Activated naive CD4-positive, alpha-beta T cell treated with anti-CD3 and anti-CD28 coated beads for 36 hours (primary cell): ENCODE results near the gene SLC9A3. TPM values are rescaled to one million over a fixed set of nuclear protein-coding genes. Genes with fewer than 3 reads are reported as not detected.

ENCODE experiments used
- CTCF ChIA-PET: fragments of 350-600 bp; sonication (Branson Sonifier 250); formaldehyde crosslinking; loops from one replicate; lab custom pipeline; 2021; ENCODE audit warnings: antibody characterized with exemption; lab: Charles Lee
- DNase-seq: peaks from one replicate; pipeline ENCODE4 v3.0.0-alpha.2; 2020
- H3K27ac Mint-ChIP-seq: one replicate; pipeline ENCODE4 v1.8.0; 2021; ENCODE audit warnings: mild to moderate bottlenecking, mixed read lengths
- H3K27me3 Mint-ChIP-seq: one replicate; pipeline ENCODE4 v1.8.0; 2021; ENCODE audit warnings: low read depth, mixed read lengths
- H3K36me3 Mint-ChIP-seq: one replicate; pipeline ENCODE4 v1.8.0; 2021; ENCODE audit warnings: low read depth, mixed read lengths
- H3K4me1 Mint-ChIP-seq: one replicate; pipeline ENCODE4 v1.8.0; 2021; ENCODE audit warnings: low read depth, mixed read lengths
- H3K4me3 Mint-ChIP-seq: one replicate; pipeline ENCODE4 v1.8.0; 2021; ENCODE audit warnings: mild to moderate bottlenecking, moderate library complexity, mixed read lengths
- H3K9me3 Mint-ChIP-seq: one replicate; pipeline ENCODE4 v1.8.0; 2021; ENCODE audit warnings: mixed read lengths
- intact Hi-C: fragments of 100-400 bp; cut with micrococcal nuclease; formaldehyde crosslinking; loops from one replicate; pipeline ENCODE4 v1.15.1; 2023
- total RNA-seq, 2 experiments: library from RNA; stranded (reverse); gene quantifications; one replicate each; pipeline ENCODE4 v1.2.3, GENCODE V29; 2021

The SLC9A3 gene
- total RNA-seq, result 1 to 10 TPM; 1.6 to 2.3 TPM

DNA sequence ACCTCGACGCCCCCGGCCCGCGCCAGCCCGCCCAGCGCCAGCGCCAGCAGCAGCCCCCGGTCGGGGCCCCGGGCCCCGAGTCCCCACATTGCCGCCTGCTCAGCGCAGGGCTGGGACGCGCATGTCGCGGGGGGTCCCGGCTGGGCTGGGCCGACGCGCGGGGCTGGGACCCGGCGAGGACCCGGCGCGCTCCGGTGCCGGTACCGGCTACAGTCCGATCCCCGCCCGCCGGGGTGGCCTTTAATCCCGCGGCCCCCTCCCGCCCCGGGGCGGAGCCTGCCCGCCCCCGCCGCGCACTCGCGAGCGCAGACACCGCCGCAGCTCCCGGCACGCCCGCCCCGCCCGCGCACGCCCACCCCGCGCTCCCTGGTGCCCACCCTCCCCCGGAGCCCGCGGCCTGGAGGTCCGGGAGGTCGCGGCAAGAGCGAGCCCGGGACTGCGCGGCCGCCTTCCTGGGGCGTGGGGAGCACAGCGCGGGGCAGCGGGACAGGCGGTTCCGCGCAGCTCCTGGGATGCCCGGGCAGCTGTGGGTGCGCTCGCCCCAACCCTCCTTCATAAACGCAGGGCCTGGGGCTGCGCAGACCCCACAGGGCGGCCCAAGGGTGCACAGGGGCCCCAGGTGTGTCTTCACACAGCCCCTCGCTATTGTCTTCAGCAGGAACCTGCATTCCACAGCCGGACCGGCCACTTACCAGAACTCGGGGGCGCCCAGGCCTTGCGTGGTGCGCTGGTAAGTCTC is at the start of gene SLC9A3:
TSS of gene SLC9A3 (minus strand) at position 216 of the 739 bp plus-strand sequence.
- H3K27me3 Mint-ChIP-seq, result peaks cover 53% of the 10 kb centered on the region

DNA sequence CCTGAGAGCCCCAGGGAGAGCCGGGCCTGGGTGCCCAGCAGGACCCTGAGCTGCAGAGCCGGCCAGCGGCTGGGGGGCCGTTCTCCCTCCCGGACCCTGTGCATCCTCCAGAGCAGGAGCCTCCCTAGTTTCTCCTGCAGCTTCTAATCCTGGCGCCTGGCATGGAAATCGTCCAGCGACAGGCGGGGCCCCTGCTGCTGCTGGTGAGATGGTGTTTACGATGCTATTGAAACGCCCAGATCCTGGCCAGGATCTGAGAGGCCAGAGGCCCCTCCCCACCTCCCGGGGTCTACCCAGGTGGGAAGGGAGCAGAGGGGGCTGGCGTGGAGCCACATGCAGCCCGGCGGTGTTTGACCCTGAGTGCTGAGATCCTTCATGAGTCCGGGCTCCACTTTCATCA is 49.7 kb upstream of the SLC9A3 start:
- Mint-ChIP-seq H3K4me3 (no peak overlapping the region), H3K27me3 (peaks cover 21% of the 10 kb centered on the region), H3K36me3 (no peaks in the 10 kb centered on the region), H3K9me3 (peaks cover 13% of the 10 kb centered on the region), H3K27ac (no peak overlapping the region), H3K4me1 (no peaks in the 10 kb centered on the region)
- intact Hi-C loops, result no loop called here
- CTCF ChIA-PET, result no interaction called here
- no peak for DNase-seq

More for the DNA sequence above, at the start of gene SLC9A3:
- Mint-ChIP-seq H3K4me1 (peaks cover 32% of the 10 kb centered on the region), H3K27ac (no peak within 1 kb of the TSS), H3K9me3 (no peaks in the 10 kb centered on the region), H3K36me3 (no peaks in the 10 kb centered on the region), H3K4me3 (no peak within 1 kb of the TSS)
- CTCF ChIA-PET, result no interaction called here
- no peak for DNase-seq
- intact Hi-C loops, result no loop called here

DNA sequence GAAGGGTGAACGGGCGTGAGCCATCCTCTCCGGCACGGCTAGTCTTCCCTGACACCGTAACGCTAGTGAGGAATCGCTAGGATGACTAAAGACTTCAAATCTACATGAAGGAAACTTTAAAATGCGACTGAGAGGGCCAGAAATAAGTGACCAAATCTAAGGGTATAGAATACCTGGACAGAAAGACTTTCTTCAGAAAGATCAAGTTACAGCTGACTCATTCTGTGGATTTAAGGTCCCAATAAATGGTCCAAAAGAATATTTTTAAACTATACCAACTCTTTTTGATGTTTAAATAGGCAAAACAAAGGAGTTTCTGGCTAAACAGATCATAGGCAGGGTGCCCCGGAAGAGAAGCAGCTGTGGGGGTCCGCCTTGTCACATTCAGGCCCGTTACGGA is 49.0 kb upstream of the SLC9A3 start:
- Mint-ChIP-seq H3K27me3 (peaks cover 19% of the 10 kb centered on the region), H3K9me3 (peaks cover 13% of the 10 kb centered on the region), H3K4me1 (no peaks in the 10 kb centered on the region), H3K36me3 (no peaks in the 10 kb centered on the region), H3K4me3 (no peak overlapping the region), H3K27ac (no peak overlapping the region)
- CTCF ChIA-PET, result no interaction called here
- no peak for DNase-seq
- intact Hi-C loops, result no loop called here

DNA sequence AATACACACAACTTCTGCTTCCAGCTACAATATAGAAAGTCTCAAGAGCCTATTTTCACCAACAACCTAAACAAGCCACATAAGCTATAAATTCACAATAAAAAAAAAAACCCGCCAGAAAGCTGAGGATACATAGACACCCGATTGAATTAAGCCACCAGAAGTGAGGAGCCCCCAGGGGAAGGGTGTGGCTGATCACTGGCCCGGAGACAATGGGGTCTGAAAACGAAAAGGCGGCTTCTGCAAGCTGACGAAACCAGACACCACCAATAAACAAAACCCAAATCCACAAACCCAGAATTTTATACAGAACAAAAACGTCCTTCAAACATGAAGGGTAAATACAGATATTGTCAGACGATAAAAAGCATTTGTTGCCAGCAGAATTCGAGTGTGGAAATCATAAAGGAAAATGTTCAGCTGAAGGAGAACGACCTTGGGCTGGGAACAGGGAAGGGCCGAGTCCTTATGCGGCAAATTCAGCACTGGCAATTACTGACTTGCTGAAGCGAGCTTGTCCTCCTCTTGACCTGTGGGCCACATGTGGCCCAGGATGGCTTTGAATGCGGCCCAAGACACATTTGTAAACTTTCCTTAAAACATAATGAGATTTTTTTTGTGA is 48.3 kb upstream of the SLC9A3 start:
- H3K9me3 Mint-ChIP-seq, result peaks cover 10% of the 10 kb centered on the region
- no peak overlapping the region for H3K4me3 Mint-ChIP-seq
- no peak overlapping the region for H3K27ac Mint-ChIP-seq
- H3K36me3 Mint-ChIP-seq, result no peaks in the 10 kb centered on the region
- no peaks in the 10 kb centered on the region for H3K4me1 Mint-ChIP-seq
- DNase-seq, result no peak
- peaks cover 23% of the 10 kb centered on the region for H3K27me3 Mint-ChIP-seq
- CTCF ChIA-PET, result no interaction called here
- intact Hi-C loops, result no loop called here

DNA sequence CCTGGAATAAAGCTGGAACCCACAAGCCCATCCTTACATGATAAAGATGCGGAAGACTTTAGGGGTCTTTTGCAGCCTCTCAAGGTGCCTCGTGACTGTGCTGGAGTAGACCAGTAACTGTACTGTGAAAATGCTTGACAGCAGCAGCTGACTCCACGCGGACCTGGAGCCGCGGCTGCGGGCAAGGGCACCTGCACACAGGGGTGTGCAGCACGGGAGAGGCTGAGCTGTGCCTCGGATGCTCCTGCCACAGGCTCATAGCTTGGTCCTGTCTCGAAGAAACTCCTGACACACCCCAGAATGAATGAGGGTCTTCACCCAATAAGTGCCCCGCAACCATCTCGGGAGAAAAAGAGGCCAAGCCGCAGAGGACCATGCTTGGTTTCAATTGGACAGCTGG is 47.5 kb upstream of the SLC9A3 start:
- H3K27me3 Mint-ChIP-seq, result peaks cover 25% of the 10 kb centered on the region
- H3K4me1 Mint-ChIP-seq, result no peaks in the 10 kb centered on the region
- intact Hi-C loops, result no loop called here
- peaks cover 8% of the 10 kb centered on the region for H3K9me3 Mint-ChIP-seq
- no peak overlapping the region for H3K27ac Mint-ChIP-seq
- no peak overlapping the region for H3K4me3 Mint-ChIP-seq
- H3K36me3 Mint-ChIP-seq, result no peaks in the 10 kb centered on the region
- DNase-seq, result no peak
- CTCF ChIA-PET, result no interaction called here

DNA sequence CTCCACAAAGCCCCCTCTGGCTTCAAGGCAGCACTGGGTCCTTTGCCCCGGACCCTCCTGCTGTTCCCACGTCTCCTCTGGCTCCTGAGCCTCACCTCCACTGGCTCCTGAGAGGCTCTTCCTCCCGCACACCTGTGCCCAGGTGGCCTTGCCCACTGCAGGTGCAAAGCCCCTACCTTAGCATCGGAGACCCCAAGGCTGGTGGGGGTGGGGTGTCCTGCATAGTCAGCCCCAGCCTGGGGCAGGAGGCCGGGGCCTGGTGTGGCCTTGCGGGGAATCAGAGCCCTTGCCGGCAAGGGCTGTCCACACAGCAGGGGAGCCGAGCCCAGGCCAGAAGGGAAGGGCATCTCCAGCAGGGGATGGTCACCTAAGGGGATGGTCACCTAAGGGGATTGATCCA is 46.6 kb upstream of the SLC9A3 start:
- Mint-ChIP-seq H3K4me1 (no peaks in the 10 kb centered on the region), H3K27me3 (peaks cover 22% of the 10 kb centered on the region), H3K36me3 (no peaks in the 10 kb centered on the region), H3K27ac (no peak overlapping the region), H3K4me3 (no peak overlapping the region), H3K9me3 (peaks cover 4% of the 10 kb centered on the region)
- intact Hi-C loops, result no loop called here
- DNase-seq, result no peak
- CTCF ChIA-PET, result no interaction called here

DNA sequence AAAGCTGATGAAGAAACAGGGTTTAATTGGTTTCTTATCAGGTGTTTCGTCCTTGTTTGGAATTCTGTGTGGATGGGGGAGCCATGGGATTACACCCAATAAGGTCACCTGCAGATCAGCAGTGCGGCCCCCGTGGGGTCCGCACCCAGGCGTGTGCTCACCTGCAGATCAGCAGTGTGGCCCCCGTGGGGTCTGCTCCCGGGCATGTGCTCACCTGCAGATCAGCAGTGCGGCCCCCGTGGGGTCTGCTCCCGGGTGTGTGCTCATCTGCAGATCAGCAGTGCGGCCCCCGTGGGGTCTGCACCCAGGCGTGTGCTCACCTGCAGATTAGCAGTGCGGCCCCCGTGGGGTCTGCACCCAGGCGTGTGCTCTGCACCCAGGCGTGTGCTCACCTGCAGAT is 46.2 kb upstream of the SLC9A3 start:
- peaks cover 19% of the 10 kb centered on the region for H3K27me3 Mint-ChIP-seq
- no peak overlapping the region for H3K27ac Mint-ChIP-seq
- intact Hi-C loops, result no loop called here
- H3K9me3 Mint-ChIP-seq, result no peaks in the 10 kb centered on the region
- DNase-seq, result no peak
- H3K36me3 Mint-ChIP-seq, result no peaks in the 10 kb centered on the region
- H3K4me3 Mint-ChIP-seq, result no peak overlapping the region
- H3K4me1 Mint-ChIP-seq, result no peaks in the 10 kb centered on the region
- CTCF ChIA-PET, result no interaction called here

DNA sequence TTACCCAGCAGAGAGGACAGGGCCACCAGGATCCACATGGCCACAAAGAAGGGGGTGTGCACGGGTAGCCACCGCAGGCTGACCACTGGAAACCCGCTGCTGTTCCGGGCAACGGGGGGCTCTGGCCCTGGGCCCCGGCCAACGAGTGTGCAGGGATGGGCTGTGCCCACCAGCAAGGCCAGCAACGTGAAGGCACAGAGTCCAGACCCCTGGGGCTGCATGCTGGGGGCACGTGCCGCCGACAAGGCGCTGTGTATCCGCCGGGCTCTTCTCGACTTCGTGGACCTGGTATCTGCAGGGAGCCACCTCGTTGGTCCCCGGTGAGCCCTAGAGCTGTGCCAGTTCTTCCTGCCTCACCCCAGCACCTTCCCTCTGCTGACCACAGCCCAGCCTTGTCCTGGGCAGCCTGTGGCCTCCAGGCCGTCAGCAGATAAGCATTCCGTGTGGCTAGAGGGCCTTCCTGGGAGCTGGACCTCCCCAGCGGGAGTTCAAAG is 45.7 kb upstream of the SLC9A3 start:
- H3K9me3 Mint-ChIP-seq, result no peaks in the 10 kb centered on the region
- DNase-seq, result no peak
- H3K4me1 Mint-ChIP-seq, result no peaks in the 10 kb centered on the region
- no peak overlapping the region for H3K27ac Mint-ChIP-seq
- CTCF ChIA-PET, result no interaction called here
- intact Hi-C loops, result no loop called here
- H3K4me3 Mint-ChIP-seq, result no peak overlapping the region
- H3K36me3 Mint-ChIP-seq, result no peaks in the 10 kb centered on the region
- H3K27me3 Mint-ChIP-seq, result peaks cover 19% of the 10 kb centered on the region

DNA sequence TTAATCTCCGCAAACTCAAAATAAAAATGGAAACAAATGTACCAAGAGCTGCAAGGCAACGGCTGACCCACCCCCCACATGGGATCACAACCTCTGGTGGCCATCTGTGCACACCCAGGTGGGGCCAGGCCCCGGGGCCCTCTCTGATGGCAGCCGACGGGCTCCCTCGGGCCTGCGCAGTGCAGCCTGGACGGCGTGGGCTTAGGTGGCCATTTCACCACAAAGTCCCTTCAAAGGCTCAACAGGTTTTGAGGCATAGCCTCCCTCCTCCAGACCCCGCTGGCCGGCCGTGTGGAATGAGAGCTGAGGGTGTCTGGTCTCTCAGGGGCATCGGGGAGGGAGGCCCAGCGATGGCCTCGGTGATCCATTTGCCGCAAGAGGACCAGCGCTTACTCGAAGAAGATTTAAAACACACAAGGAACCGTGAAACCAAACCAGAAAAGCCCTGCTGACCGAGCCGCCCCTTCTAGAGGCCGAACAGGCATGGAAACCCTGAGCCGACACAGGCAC is 45.2 kb upstream of the SLC9A3 start:
- Mint-ChIP-seq H3K9me3 (no peaks in the 10 kb centered on the region), H3K4me3 (no peak overlapping the region), H3K36me3 (no peaks in the 10 kb centered on the region), H3K27me3 (peaks cover 16% of the 10 kb centered on the region), H3K27ac (no peak overlapping the region), H3K4me1 (no peaks in the 10 kb centered on the region)
- no peak for DNase-seq
- intact Hi-C loops, result no loop called here
- CTCF ChIA-PET, result no interaction called here

DNA sequence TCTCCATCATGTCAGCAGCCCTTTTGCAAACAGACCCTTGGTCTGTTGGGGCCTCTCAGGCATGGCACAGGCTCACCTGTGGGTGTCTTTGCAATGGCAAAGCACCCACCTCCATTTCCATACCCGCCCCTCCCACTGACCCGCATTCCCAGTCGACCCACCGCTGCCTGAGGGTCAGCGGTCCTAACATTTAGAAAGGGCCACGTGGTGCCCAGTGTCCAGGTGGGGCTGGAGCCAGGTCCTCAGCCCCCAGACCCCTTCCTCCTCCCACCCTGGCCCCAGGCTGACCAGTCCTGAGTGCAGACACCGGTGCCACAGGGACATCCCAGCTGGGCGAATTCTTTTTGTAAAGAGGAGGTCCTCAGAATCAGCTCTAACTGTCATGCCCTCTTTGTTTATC is 44.6 kb upstream of the SLC9A3 start:
- Mint-ChIP-seq H3K9me3 (no peaks in the 10 kb centered on the region), H3K36me3 (no peaks in the 10 kb centered on the region), H3K4me1 (no peaks in the 10 kb centered on the region), H3K27ac (no peak overlapping the region), H3K4me3 (no peak overlapping the region), H3K27me3 (peaks cover 15% of the 10 kb centered on the region)
- intact Hi-C loops, result no loop called here
- CTCF ChIA-PET, result no interaction called here
- no peak for DNase-seq

DNA sequence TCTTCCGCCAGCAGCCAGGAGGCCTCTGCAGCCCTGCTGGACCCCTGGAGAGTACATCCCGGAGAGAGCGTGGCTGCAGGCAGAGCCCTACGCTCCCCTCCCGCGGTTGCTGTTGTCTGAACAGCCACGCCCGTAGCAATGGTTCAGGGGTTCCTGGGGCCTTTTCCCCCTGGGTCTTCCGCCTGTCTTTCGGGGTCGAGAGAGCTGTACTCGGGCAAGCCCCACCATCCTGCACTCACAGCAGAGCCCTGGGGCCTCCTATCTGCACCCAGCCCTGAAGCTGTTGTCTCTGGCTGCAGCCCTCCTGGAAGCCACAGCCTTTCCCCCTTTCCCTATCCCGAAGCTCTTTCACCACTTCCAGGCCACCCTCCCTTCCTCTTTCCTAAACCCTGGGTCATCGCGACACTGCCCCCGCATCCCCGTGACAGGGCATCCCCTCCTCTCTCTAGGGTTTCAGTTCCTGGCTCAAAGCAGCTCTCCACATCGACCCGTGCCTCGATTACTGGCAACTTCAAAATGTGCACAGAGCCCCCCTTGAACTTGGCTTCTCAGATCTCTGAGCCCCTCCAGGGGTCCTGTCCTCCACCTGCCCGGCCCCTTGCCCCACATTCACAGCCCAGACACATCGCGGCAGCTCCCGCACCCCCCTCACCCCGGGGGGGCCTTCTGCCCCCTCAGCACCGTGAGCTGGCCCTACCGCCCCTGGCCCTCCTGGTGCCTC is 44.0 kb upstream of the SLC9A3 start:
- no peak overlapping the region for H3K4me3 Mint-ChIP-seq
- H3K36me3 Mint-ChIP-seq, result no peaks in the 10 kb centered on the region
- CTCF ChIA-PET, result no interaction called here
- no peak overlapping the region for H3K27ac Mint-ChIP-seq
- no peaks in the 10 kb centered on the region for H3K4me1 Mint-ChIP-seq
- DNase-seq, result no peak
- peaks cover 15% of the 10 kb centered on the region for H3K27me3 Mint-ChIP-seq
- intact Hi-C loops, result no loop called here
- H3K9me3 Mint-ChIP-seq, result no peaks in the 10 kb centered on the region

DNA sequence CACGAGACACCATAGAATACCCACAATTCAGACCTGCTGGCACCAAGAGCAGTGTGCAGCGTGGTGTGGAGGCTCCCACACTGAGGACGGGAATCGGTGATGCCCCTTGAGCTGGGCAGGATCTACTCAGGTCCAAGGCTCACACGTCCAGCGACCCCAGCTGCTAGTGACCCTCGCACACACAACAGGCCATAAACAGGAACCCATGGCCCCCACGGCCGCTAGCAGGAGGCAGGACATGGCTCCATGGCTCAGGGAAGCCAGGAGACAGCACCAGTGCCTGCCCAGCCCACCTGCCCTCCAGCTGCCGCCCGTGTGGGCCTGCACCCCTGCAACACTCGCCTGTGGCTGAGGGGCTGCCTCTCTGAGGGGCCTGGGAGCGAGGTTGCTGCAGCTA is 43.4 kb upstream of the SLC9A3 start:
- Mint-ChIP-seq H3K27ac (no peak overlapping the region), H3K9me3 (no peaks in the 10 kb centered on the region), H3K36me3 (no peaks in the 10 kb centered on the region), H3K4me1 (no peaks in the 10 kb centered on the region), H3K27me3 (peaks cover 15% of the 10 kb centered on the region), H3K4me3 (no peak overlapping the region)
- no peak for DNase-seq
- CTCF ChIA-PET, result no interaction called here
- intact Hi-C loops, result no loop called here
